Nephron (organoid): ENCODE results near the gene FAM168B.

Experiments
- H3K27ac Mint-ChIP-seq, 3 experiments: 2 replicates each; pipeline ENCODE4 v1.8.0; 2020; ENCODE audit warnings: mixed read lengths in 3 of 3, mild to moderate bottlenecking in 2 of 3, moderate library complexity in 1 of 3
- H3K27me3 Mint-ChIP-seq: 2 replicates; pipeline ENCODE4 v1.8.0; 2021; ENCODE audit warnings: low read depth, mild to moderate bottlenecking, moderate library complexity, mixed read lengths
- H3K36me3 Mint-ChIP-seq: 2 replicates; pipeline ENCODE4 v1.8.0; 2020; ENCODE audit warnings: low read depth, mixed read lengths
- H3K4me1 Mint-ChIP-seq: 2 replicates; pipeline ENCODE4 v1.8.0; 2020; ENCODE audit warnings: mixed read lengths
- H3K4me3 Mint-ChIP-seq, 3 experiments: 2 replicates each; pipeline ENCODE4 v1.8.0; 2020; ENCODE audit warnings: mild to moderate bottlenecking in 3 of 3, mixed read lengths in 3 of 3, moderate library complexity in 2 of 3
- H3K9me3 Mint-ChIP-seq: 2 replicates; pipeline ENCODE4 v1.8.0; 2020; ENCODE audit warnings: mixed read lengths
- CTCF ChIP-seq, 3 experiments: fragments of 200-600 bp; sonication (generic); IDR thresholded peaks; one replicate each; pipeline ENCODE4 v1.5.0; 2021; ENCODE audit warnings: antibody characterized with exemption in 3 of 3; ENCODE audit not compliant: unreplicated experiment in 3 of 3

Gene FAM168B

GRCh38 chr2:131039535-131039907 lies 53.7 kb downstream of the FAM168B start:
- no peak for TF ChIP-seq CTCF (IDR thresholded peaks at IDR 0.05; ENCODE audit: unreplicated experiment in 3 of 3)
- H3K36me3 Mint-ChIP-seq: no peaks in the 10 kb centered on the region
- no peaks in the 10 kb centered on the region for H3K4me1 Mint-ChIP-seq
- no peaks in the 10 kb centered on the region for H3K9me3 Mint-ChIP-seq
- H3K27ac Mint-ChIP-seq: no peak overlapping the region
- peaks cover 6% of the 10 kb centered on the region for H3K27me3 Mint-ChIP-seq
- H3K4me3 Mint-ChIP-seq: no peak overlapping the region

- peaks cover 9% of the 10 kb centered on the region for H3K27me3 Mint-ChIP-seq
- no peaks in the 10 kb centered on the region for H3K9me3 Mint-ChIP-seq
- peaks cover 3% of the 10 kb centered on the region for H3K4me1 Mint-ChIP-seq
- H3K36me3 Mint-ChIP-seq: no peaks in the 10 kb centered on the region
- H3K4me3 Mint-ChIP-seq: no peak overlapping the region
- no peak overlapping the region for H3K27ac Mint-ChIP-seq
- TF ChIP-seq CTCF (IDR thresholded peaks at IDR 0.05; ENCODE audit: unreplicated experiment in 3 of 3): no peak
Measured at GRCh38 chr2:131039101-131039440, 54.2 kb downstream of the FAM168B start.

- Mint-ChIP-seq H3K27me3 (peaks cover 15% of the 10 kb centered on the region), H3K9me3 (no peaks in the 10 kb centered on the region), H3K4me1 (peaks cover 6% of the 10 kb centered on the region), H3K36me3 (no peaks in the 10 kb centered on the region), H3K4me3 (no peak overlapping the region), H3K27ac (no peak overlapping the region)
- no peak for TF ChIP-seq CTCF (IDR thresholded peaks at IDR 0.05; ENCODE audit: unreplicated experiment in 3 of 3)
Measured at GRCh38 chr2:131038258-131039100, 54.8 kb downstream of the FAM168B start.

- peaks cover 17% of the 10 kb centered on the region for H3K27me3 Mint-ChIP-seq
- H3K27ac Mint-ChIP-seq: no peak overlapping the region
- H3K36me3 Mint-ChIP-seq: no peaks in the 10 kb centered on the region
- TF ChIP-seq CTCF (IDR thresholded peaks at IDR 0.05; ENCODE audit: unreplicated experiment in 3 of 3): no peak
- H3K4me1 Mint-ChIP-seq: peaks cover 6% of the 10 kb centered on the region
- peak overlapping the region in 1 of 3 experiments; percentile 43 for H3K4me3 Mint-ChIP-seq
- H3K9me3 Mint-ChIP-seq: no peaks in the 10 kb centered on the region
Measured at GRCh38 chr2:131037398-131038257, 55.6 kb downstream of the FAM168B start.

- H3K9me3 Mint-ChIP-seq: no peaks in the 10 kb centered on the region
- H3K4me1 Mint-ChIP-seq: peaks cover 6% of the 10 kb centered on the region
- peak overlapping the region; percentile 58 to 75 (median 73) for H3K4me3 Mint-ChIP-seq
Measured at GRCh38 chr2:131036696-131037397, 56.4 kb downstream of the FAM168B start.

More at GRCh38 chr2:131036696-131037397, 56.4 kb downstream of the FAM168B start:
- no peak for TF ChIP-seq CTCF (IDR thresholded peaks at IDR 0.05; ENCODE audit: unreplicated experiment in 3 of 3)
- no peaks in the 10 kb centered on the region for H3K36me3 Mint-ChIP-seq
- no peak overlapping the region for H3K27ac Mint-ChIP-seq
- peaks cover 17% of the 10 kb centered on the region for H3K27me3 Mint-ChIP-seq
